Activated CD8-positive, alpha-beta T cell treated with anti-CD3 and anti-CD28 coated beads for 36 hours (primary cell): ENCODE measurements around the gene MAGEF1. TPM values are rescaled to one million over a fixed set of nuclear protein-coding genes. Genes with fewer than 3 reads are reported as not detected.

Experiments
- ATAC-seq: fragments of 200-7000 bp; cut with Tn5 transposase; one replicate; pipeline ENCODE4 v1.10.0; 2021; ENCODE audit warnings: mild to moderate bottlenecking, moderate library complexity
- CTCF ChIA-PET: fragments of 350-600 bp; sonication (Branson Sonifier 250); formaldehyde crosslinking; loops from one replicate; lab custom pipeline; 2021; ENCODE audit warnings: antibody characterized with exemption; lab: Charles Lee
- POLR2A ChIA-PET: fragments of 350-600 bp; sonication (Branson Sonifier 250); formaldehyde crosslinking; loops from one replicate; lab custom pipeline; 2021; ENCODE audit warnings: antibody characterized with exemption; lab: Charles Lee
- DNase-seq: peaks from one replicate; pipeline ENCODE4 v3.0.0-alpha.2; 2020
- H3K27ac Mint-ChIP-seq: one replicate; pipeline ENCODE4 v1.8.0; 2021; ENCODE audit warnings: mild to moderate bottlenecking, mixed read lengths
- H3K27me3 Mint-ChIP-seq: one replicate; pipeline ENCODE4 v1.8.0; 2021; ENCODE audit warnings: mixed read lengths
- H3K36me3 Mint-ChIP-seq: one replicate; pipeline ENCODE4 v1.8.0; 2021; ENCODE audit warnings: low read depth, mixed read lengths
- H3K4me1 Mint-ChIP-seq: one replicate; pipeline ENCODE4 v1.8.0; 2021; ENCODE audit warnings: low read depth, mixed read lengths
- H3K4me3 Mint-ChIP-seq: one replicate; pipeline ENCODE4 v1.8.0; 2021; ENCODE audit warnings: mild to moderate bottlenecking, moderate library complexity, mixed read lengths
- H3K9me3 Mint-ChIP-seq: one replicate; pipeline ENCODE4 v1.8.0; 2021; ENCODE audit warnings: mixed read lengths
- intact Hi-C: fragments of 100-400 bp; cut with micrococcal nuclease; formaldehyde crosslinking; loops from one replicate; pipeline ENCODE4 v1.10.0; 2022
- total RNA-seq, 2 experiments: library from RNA; stranded (reverse); gene quantifications; one replicate each; pipeline ENCODE4 v1.2.3, GENCODE V29; 2021
- TF ChIP-seq, protein P1 (sequence below): fragments of 200-600 bp; IDR thresholded peaks from one replicate; pipeline ENCODE4 v1.8.0; 2022; ENCODE audit warnings: antibody characterized with exemption, mild to moderate bottlenecking

MAGEF1 gene
- total RNA-seq, 2 experiments from 2014 or later = 19.2 to 19.3 TPM

DNA sequence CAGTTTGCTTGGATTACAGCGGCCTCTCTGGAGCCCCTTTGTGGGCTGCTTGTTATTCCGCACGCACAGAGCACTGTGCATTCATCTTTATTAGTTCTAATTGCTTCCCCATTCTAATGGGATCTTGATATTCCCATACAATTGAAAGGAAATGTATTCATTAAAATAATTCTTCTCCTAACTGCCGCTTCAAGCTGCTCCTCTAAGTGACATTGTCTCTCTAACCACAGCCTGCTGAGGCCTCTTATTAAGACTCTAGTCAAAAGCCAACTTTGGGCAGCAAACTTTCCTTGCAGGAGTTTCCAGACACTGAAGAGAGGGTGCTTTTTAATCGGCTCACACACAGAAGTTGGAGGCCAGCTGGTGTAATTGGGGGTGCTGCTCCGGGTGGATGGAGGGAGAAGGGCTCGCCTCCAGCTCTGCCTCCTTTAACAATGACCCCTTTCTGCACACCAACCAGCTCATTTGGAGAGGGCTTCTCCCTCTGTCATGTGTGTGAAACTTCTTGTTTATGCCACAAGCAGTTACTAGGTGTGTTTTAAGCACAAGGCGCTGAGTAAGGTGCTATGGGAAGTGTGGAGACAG lies 5.6 kb upstream of the MAGEF1 start:
- intact Hi-C loops = no loop called here
- Mint-ChIP-seq H3K36me3 (no peaks in the 10 kb centered on the region), H3K9me3 (no peaks in the 10 kb centered on the region), H3K27ac (no peak overlapping the region), H3K27me3 (no peaks in the 10 kb centered on the region), H3K4me1 (peaks cover 3% of the 10 kb centered on the region), H3K4me3 (no peak overlapping the region)
- DNase-seq (no peak), ATAC-seq (no peak)
- TF ChIP-seq, protein P1, sequence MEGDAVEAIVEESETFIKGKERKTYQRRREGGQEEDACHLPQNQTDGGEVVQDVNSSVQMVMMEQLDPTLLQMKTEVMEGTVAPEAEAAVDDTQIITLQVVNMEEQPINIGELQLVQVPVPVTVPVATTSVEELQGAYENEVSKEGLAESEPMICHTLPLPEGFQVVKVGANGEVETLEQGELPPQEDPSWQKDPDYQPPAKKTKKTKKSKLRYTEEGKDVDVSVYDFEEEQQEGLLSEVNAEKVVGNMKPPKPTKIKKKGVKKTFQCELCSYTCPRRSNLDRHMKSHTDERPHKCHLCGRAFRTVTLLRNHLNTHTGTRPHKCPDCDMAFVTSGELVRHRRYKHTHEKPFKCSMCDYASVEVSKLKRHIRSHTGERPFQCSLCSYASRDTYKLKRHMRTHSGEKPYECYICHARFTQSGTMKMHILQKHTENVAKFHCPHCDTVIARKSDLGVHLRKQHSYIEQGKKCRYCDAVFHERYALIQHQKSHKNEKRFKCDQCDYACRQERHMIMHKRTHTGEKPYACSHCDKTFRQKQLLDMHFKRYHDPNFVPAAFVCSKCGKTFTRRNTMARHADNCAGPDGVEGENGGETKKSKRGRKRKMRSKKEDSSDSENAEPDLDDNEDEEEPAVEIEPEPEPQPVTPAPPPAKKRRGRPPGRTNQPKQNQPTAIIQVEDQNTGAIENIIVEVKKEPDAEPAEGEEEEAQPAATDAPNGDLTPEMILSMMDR = no peak
- ChIA-PET POLR2A (no interaction called here), CTCF (interaction anchor here (0.9 to 1.6 kb wide), 2 partner anchors 61 to 156 kb away, joined by 3 to 8 read pairs; partner anchors contain the start of gene EPHB3)

DNA sequence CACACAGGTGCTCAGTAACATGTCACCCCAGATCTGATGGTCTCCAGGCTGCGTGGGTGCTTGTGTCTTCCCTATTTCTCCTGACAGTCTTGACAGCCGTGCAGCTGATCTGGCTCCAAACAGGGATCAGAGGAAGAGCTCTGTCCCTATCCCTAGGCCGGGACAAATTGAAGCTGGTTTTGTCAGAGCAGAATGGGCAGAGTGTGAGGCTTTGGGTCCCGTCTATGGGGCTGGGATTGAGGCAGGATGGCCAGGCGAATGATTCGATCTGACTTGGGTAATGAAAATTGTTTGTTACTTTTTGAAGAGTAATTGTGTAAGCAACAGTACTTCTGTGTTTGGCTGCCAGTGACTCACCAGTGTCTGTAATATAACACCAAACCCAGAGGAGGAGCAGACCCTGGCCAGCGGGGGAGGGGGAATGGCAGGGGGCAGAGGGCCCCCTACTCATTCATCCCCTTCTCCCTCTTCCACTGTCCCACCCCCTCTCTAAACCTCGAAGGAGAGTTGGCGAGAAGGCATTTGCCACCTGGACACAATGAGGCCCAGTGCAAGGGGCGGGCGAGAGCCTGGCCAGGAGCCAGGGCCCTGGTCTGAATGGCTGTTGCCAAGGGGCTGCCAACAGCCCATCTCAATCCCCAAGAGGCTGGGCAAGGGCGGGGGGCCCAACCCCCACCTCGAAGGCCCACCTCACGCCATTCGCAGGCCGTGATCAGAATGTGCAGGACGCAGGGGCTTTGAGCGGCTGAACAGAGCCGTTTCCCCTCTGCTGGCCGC lies 4.9 kb upstream of the MAGEF1 start:
- no peaks in the 10 kb centered on the region for H3K27me3 Mint-ChIP-seq
- no peak for ATAC-seq
- ChIA-PET CTCF (interaction anchor here (0.7 to 1.6 kb wide), 4 partner anchors 10 to 156 kb away, joined by 3 to 8 read pairs (median 4); partner anchors contain the start of gene EPHB3), POLR2A (no interaction called here)
- no peak for DNase-seq
- intact Hi-C loops = no loop called here
- peaks cover 8% of the 10 kb centered on the region for H3K4me1 Mint-ChIP-seq
- no peaks in the 10 kb centered on the region for H3K36me3 Mint-ChIP-seq
- H3K9me3 Mint-ChIP-seq = no peaks in the 10 kb centered on the region
- TF ChIP-seq, protein P1 = no peak
- H3K27ac Mint-ChIP-seq = no peak overlapping the region
- no peak overlapping the region for H3K4me3 Mint-ChIP-seq

DNA sequence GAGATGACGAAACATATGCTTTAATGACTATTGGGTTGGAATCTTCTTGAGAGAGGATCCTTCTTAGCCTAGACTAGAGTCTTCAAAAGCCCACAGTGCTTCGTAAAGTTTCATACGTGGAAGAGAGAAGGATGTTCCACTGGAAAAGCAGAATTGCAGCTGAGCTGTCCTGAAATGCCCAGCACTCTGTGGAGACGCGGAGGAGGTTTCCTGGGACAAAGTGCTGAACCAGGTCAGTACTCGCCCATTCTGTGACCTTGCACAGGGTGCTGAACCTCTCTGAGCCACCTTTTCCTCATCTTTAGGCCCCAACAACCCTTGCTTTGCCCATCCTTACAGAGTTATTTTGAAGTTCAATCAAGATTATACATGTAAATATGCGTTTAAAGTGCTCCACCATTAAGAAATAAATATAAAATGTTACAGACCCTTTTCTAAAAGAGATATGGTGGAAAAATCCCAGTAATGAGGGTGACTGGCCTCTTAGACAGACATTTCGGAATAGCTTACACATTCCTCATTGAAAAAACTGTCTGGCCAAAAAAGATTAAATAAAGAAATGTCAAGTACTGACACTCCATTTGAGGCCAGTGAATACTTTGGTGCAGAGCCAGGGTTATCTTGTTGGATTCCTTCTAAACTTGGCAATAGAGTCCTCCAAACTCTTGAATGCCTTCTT lies 4.2 kb upstream of the MAGEF1 start:
- Mint-ChIP-seq H3K36me3 (no peaks in the 10 kb centered on the region), H3K4me1 (peaks cover 8% of the 10 kb centered on the region), H3K27me3 (no peaks in the 10 kb centered on the region), H3K9me3 (no peaks in the 10 kb centered on the region), H3K4me3 (no peak overlapping the region), H3K27ac (no peak overlapping the region)
- ChIA-PET POLR2A (no interaction called here), CTCF (interaction anchor here (0.7 to 0.9 kb wide), 2 partner anchors 11 to 155 kb away, joined by 3 to 4 read pairs; no protein-coding TSS in a partner anchor)
- TF ChIP-seq, protein P1 = no peak
- ATAC-seq (no peak), DNase-seq (no peak)
- intact Hi-C loops = no loop called here

DNA sequence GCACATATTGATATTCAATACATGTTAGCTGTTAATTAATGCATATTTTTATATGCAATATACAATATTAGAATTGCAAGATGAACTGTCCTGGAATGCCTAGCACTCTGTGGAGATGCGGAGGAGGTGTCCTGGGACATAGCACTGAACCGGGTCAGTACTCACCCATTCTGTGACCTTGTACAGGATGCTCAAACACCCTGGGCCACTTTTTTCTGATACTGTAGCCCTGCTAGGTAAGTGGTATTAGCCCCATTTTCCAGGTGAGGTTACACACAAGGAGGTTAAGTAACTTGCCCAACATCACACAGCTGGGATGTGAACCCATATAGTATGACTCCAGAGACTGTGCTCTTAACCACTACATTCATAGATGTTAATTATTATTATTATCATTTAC lies 1.7 kb upstream of the MAGEF1 start:
- no peaks in the 10 kb centered on the region for H3K27me3 Mint-ChIP-seq
- ChIA-PET POLR2A (interaction anchor here (1.0 kb wide), 1 partner anchor 25 kb away, joined by 5 read pairs; no protein-coding TSS in a partner anchor), CTCF (interaction anchor here (1.2 to 2.6 kb wide), 3 partner anchors 12 to 169 kb away, joined by 3 to 15 read pairs (median 8); partner anchors contain the start of gene EPHB3)
- peaks cover 17% of the 10 kb centered on the region for H3K36me3 Mint-ChIP-seq
- intact Hi-C loops = loop anchor here (5.0 kb wide), 1 partner anchor 141 kb away; no protein-coding TSS in a partner anchor
- peaks cover 20% of the 10 kb centered on the region for H3K4me1 Mint-ChIP-seq
- H3K27ac Mint-ChIP-seq = no peak overlapping the region
- DNase-seq = no peak
- TF ChIP-seq, protein P1 = no peak
- no peaks in the 10 kb centered on the region for H3K9me3 Mint-ChIP-seq
- no peak for ATAC-seq
- H3K4me3 Mint-ChIP-seq = no peak overlapping the region
